K562 (cell line): Measurements from ENCODE around the gene MAP7D1. TPM values are rescaled to one million over a fixed set of nuclear protein-coding genes. Genes with fewer than 3 reads are reported as not detected.
A peak's percentile ranks its signal among the peaks of the same experiment; 100 is the strongest.

ENCODE experiments used
- ATAC-seq: fragments of 200-7000 bp; cut with Tn5 transposase; 3 replicates; pipeline ENCODE4 v1.9.1; 2020; ENCODE audit warnings: moderate library complexity
- BruUV-seq: library from RNA; stranded (reverse); fragments of 400-500 nt; replicated peaks from 2 replicates; lab custom pipeline; 2021; lab: Mats Ljungman, UMichigan
- CTCF ChIA-PET: fragments of 300-600 bp; formaldehyde crosslinking; extraction: SDS; loops from one replicate; lab custom pipeline; 2021; ENCODE audit warnings: low intra/inter-chr PET ratio; lab: Yijun Ruan, JAX
- POLR2A ChIA-PET: fragments of 300-600, 350-650 bp; sonication (Branson Sonifier 250); formaldehyde crosslinking; extraction: SDS; loops from one replicate; lab custom pipeline; 2021; ENCODE audit warnings: antibody characterized with exemption, inconsistent platforms; lab: Yijun Ruan, JAX
- DNase-seq, 4 experiments: peaks; one replicate each; pipeline versions ENCODE4 v3.0.0 to v3.0.0-alpha.2; 2011 to 2018; ENCODE audit warnings: low spot score in 3 of 4, mixed read lengths in 3 of 4; ENCODE audit errors: extremely low read depth in 1 of 4
- FAIRE-seq: peaks from 2 replicates; lab custom pipeline; 2011; peaks lifted over from hg19 to GRCh38; lab: Jason Lieb, UNC
- H2AFZ ChIP-seq: 2 replicates; pipeline ENCODE4 v1.6.0; 2011; ENCODE audit warnings: low read depth, low read length, control low read depth, inconsistent platforms
- H3K27ac ChIP-seq: fragments of 200-600 bp; 3 replicates; pipeline ENCODE4 v1.8.0; 2011; ENCODE audit warnings: low read depth, mild to moderate bottlenecking, control low read depth, inconsistent platforms, low read length, moderate library complexity, mixed read lengths; ENCODE audit errors: extremely low read depth
- H3K27me3 ChIP-seq, 2 experiments: fragments of 300-600 bp in 1 of 2; 2 replicates in 1 of 2; 3 replicates in 1 of 2; pipeline versions ENCODE4 v1.6.0 to v1.8.0; 2011; ENCODE audit warnings: inconsistent platforms in 2 of 2, low read length in 2 of 2, mild to moderate bottlenecking in 1 of 2, mixed read lengths in 1 of 2, moderate library complexity in 1 of 2; ENCODE audit not compliant: control insufficient read depth in 2 of 2, insufficient read depth in 2 of 2
- H3K36me3 ChIP-seq: fragments of 300-600 bp; 3 replicates; pipeline ENCODE4 v1.8.0; 2011; ENCODE audit warnings: mild to moderate bottlenecking, low read length, inconsistent platforms; ENCODE audit not compliant: control insufficient read depth, insufficient read depth
- H3K4me1 ChIP-seq, 2 experiments: fragments of 200-600 bp in 1 of 2; replicated peaks in 1 of 2; 2 replicates in 1 of 2; 3 replicates in 1 of 2; pipeline versions ENCODE4 v1.5.1 to v1.8.0; 2011; ENCODE audit warnings: inconsistent platforms in 2 of 2, low read length in 2 of 2, mild to moderate bottlenecking in 1 of 2, mixed read lengths in 1 of 2, moderate library complexity in 1 of 2; ENCODE audit not compliant: control insufficient read depth in 2 of 2, insufficient read depth in 2 of 2
- H3K4me2 ChIP-seq: 2 replicates; pipeline ENCODE4 v1.6.1; 2011; ENCODE audit warnings: low read length, control low read depth, inconsistent platforms, mixed read lengths; ENCODE audit not compliant: insufficient read depth
- H3K4me3 ChIP-seq: fragments of 200-600 bp; sonication (generic), shearing (Covaris generic); 2 replicates; pipeline ENCODE4 v1.5.1; 2016; ENCODE audit warnings: control low read depth, inconsistent platforms
- H3K79me2 ChIP-seq: fragments of 200-600 bp; 3 replicates; pipeline ENCODE4 v1.8.0; 2011; ENCODE audit warnings: low read length, inconsistent platforms; ENCODE audit not compliant: control insufficient read depth, insufficient read depth
- H3K9ac ChIP-seq, 2 experiments: 2 replicates each; pipeline versions ENCODE4 v1.6.0 to v1.6.1; 2011; ENCODE audit warnings: low read depth in 2 of 2, low read length in 2 of 2, control low read depth in 1 of 2, inconsistent platforms in 1 of 2, mild to moderate bottlenecking in 1 of 2, mixed read lengths in 1 of 2; ENCODE audit not compliant: insufficient read depth in 1 of 2
- H3K9me1 ChIP-seq: one replicate; pipeline ENCODE4 v1.6.0; 2011; ENCODE audit warnings: inconsistent platforms, mild to moderate bottlenecking, low read length, moderate library complexity; ENCODE audit not compliant: control insufficient read depth, insufficient read depth
- H3K9me3 ChIP-seq: replicated peaks from 2 replicates; pipeline ENCODE4 v1.5.1; 2011; ENCODE audit warnings: low read depth, low read length, inconsistent platforms; ENCODE audit not compliant: control insufficient read depth, insufficient read depth
- H4K20me1 ChIP-seq: replicated peaks from 2 replicates; pipeline ENCODE4 v1.6.1; 2011; ENCODE audit warnings: low read length, inconsistent platforms, mixed read lengths; ENCODE audit not compliant: control insufficient read depth, insufficient read depth
- ARNT ChIP-seq, 2 experiments: fragments of 450-650 bp; IDR thresholded peaks; 2 replicates each; pipeline ENCODE4 v1.6.1; 2016; ENCODE audit warnings: mild to moderate bottlenecking in 1 of 2
- CBX5 ChIP-seq: IDR thresholded peaks from 2 replicates; pipeline ENCODE4 v1.6.1; 2014; ENCODE audit warnings: low read depth, borderline replicate concordance
- CEBPZ ChIP-seq: fragments of 150-350 bp; IDR thresholded peaks from 2 replicates; pipeline ENCODE4 v1.6.1; 2014; ENCODE audit warnings: low read depth, mild to moderate bottlenecking, low read length, borderline replicate concordance
- EP400 ChIP-seq: fragments of 450-650 bp; IDR thresholded peaks from 2 replicates; pipeline ENCODE4 v1.6.1; 2017; ENCODE audit warnings: antibody characterized with exemption, mild to moderate bottlenecking, moderate library complexity
- GMEB1 ChIP-seq: fragments of 250-450 bp; sonication (Bioruptor Pico); IDR thresholded peaks from 2 replicates; pipeline ENCODE4 v1.4.0; 2020; ENCODE audit warnings: mild to moderate bottlenecking
- MLLT1 ChIP-seq, 2 experiments: fragments of 450-650 bp; IDR thresholded peaks; 2 replicates each; pipeline ENCODE4 v1.6.1; 2016
- POLR2AphosphoS5 ChIP-seq: IDR thresholded peaks from 2 replicates; pipeline ENCODE4 v1.6.1; 2011; ENCODE audit warnings: mild to moderate bottlenecking, low read depth, low read length, moderate library complexity; ENCODE audit not compliant: control insufficient read depth, insufficient read depth
- RBFOX2 ChIP-seq: fragments of 200-400 bp; formaldehyde crosslinking; IDR thresholded peaks from 2 replicates; pipeline ENCODE4 v1.6.1; 2017; ENCODE audit warnings: low read depth, mild to moderate bottlenecking, low read length, moderate library complexity
- STAT5B ChIP-seq: fragments of 250-450 bp; sonication (Bioruptor Pico); IDR thresholded peaks from 2 replicates; pipeline ENCODE4 v1.8.0; 2021; ENCODE audit warnings: mild to moderate bottlenecking, inconsistent platforms
- TCF7 ChIP-seq: sonication (generic); IDR thresholded peaks from 2 replicates; pipeline ENCODE4 v1.6.1; 2016; ENCODE audit warnings: antibody characterized with exemption, borderline replicate concordance
- ZFP91 ChIP-seq: sonication (generic); formaldehyde crosslinking; IDR thresholded peaks from 2 replicates; pipeline ENCODE4 v1.8.0; 2022; ENCODE audit warnings: mild to moderate bottlenecking, missing genetic modification reagents
- ZKSCAN3 ChIP-seq: fragments of 250-450 bp; sonication (Bioruptor Pico); IDR thresholded peaks from 2 replicates; pipeline ENCODE4 v1.4.0; 2020
- ZNF212 ChIP-seq: fragments of 450-650 bp; formaldehyde crosslinking; IDR thresholded peaks from 2 replicates; pipeline ENCODE4 v1.4.0; 2020; ENCODE audit warnings: mild to moderate bottlenecking
- WGBS: fragments of 100-300 bp; shearing (Covaris generic); methylation state at CpG from one replicate; pipeline ENCODE4 v1.1.6; 2016; ENCODE audit warnings: low coverage, mixed read lengths; ENCODE audit not compliant: insufficient coverage; ENCODE audit errors: missing lambda C conversion rate; 5-methylcytosine and 5-hydroxymethylcytosine counted together
- in situ Hi-C: fragments of 300-500 bp; cut with MboI; formaldehyde crosslinking; loops from 4 replicates; pipeline ENCODE4 v1.15.0; 2018; ENCODE audit warnings: inconsistent platforms, mixed read lengths
- intact Hi-C: fragments of 100-400 bp; cut with micrococcal nuclease; formaldehyde crosslinking; loops from 2 replicates; pipeline ENCODE4 v1.14.2; 2022
- polyA plus RNA-seq, 8 experiments: library from polyadenylated mRNA; depleted of rRNA in 4 of 8; stranded (reverse) in 5 of 8; unstranded in 3 of 8; fragments of >200 nt; fragmentation: Nextera tagmentation in 2 of 8; fragmentation: Illumina TruSeq in 1 of 8; extraction: Ambion mirVana in 2 of 8; extraction: Trizol in 1 of 8; gene quantifications; 2 replicates each; pipeline versions ENCODE4 v1.2.1 to v1.2.3, GENCODE V29; 2011 to 2014; ENCODE audit warnings: inconsistent platforms in 1 of 8, missing spikeins in 1 of 8
- total RNA-seq, 7 experiments: library from RNA; depleted of rRNA in 6 of 7; stranded (reverse); fragments of >200 nt in 6 of 7; fragmentation: Illumina TruSeq in 2 of 7; extraction: Trizol in 2 of 7; gene quantifications; 2 replicates each; pipeline versions ENCODE4 v1.2.1 to v1.2.3, GENCODE V29; 2011 to 2021; ENCODE audit warnings: low replicate concordance in 1 of 7

MAP7D1 gene
- total and polyA plus RNA-seq, 9 of the 15 experiments (the other 6 are each of a cell fraction or from before 2014, with no cell fraction given): 3.6 to 108 (median 34.5) TPM

GRCh38 chr1:36151134-36151844 lies 4.7 kb upstream of the MAP7D1 start:
- no peak for FAIRE-seq
- no TSS peak for BruUV-seq
- intact Hi-C loops (no loop called here), in situ Hi-C loops (loop anchor here (5.0 kb wide), 1 partner anchor 136 kb away; no protein-coding TSS in a partner anchor)
- Histone ChIP-seq H3K4me2 (peak overlapping the region; percentile 77), H3K4me3 (peak overlapping the region; percentile 18; the same call in 1 of the 2 replicates), H3K79me2 (peaks cover 37% of the 10 kb centered on the region), H4K20me1 (no peaks in the 10 kb centered on the region), H3K9me1 (no peaks in the 10 kb centered on the region), H3K9ac (peak overlapping the region; percentile 58 to 83; a peak in 3 of 4 replicates), H3K27ac (peak overlapping the region; percentile 81; the same call in 2 of the 3 replicates), H3K36me3 (peaks cover 12% of the 10 kb centered on the region; the same call in 2 of the 3 replicates), H2AFZ (peak overlapping the region; percentile 93), H3K27me3 (no peaks in the 10 kb centered on the region), H3K4me1 (peaks cover 40 to 49% of the 10 kb centered on the region in 2 experiments), H3K9me3 (no peaks in the 10 kb centered on the region)
- POLR2A ChIA-PET: interaction anchor here (0.6 to 3.5 kb wide), 11 partner anchors 9 to 1324 kb away, joined by 3 to 35 read pairs (median 4); partner anchors contain the start of gene THRAP3
- ATAC-seq: no peak
- CTCF ChIA-PET: interaction anchor here (2.9 to 3.4 kb wide), 2 partner anchors 37 to 134 kb away, joined by 36 to 50 read pairs; no protein-coding TSS in a partner anchor
- 10% methylated on average over 1 of the region's 1 CpG for WGBS
- no peak for DNase-seq
- no peak for TF ChIP-seq CEBPZ
- TF ChIP-seq ARNT (IDR thresholded peaks at IDR 0.05): no peak
- no peak for TF ChIP-seq POLR2AphosphoS5
- no peak for TF ChIP-seq GMEB1 (CRISPR knock-in tag)
- TF ChIP-seq CBX5: no peak
- no peak for TF ChIP-seq ZNF212 (CRISPR knock-in tag)
- TF ChIP-seq TCF7: no peak
- no peak for TF ChIP-seq STAT5B (CRISPR knock-in tag)
- TF ChIP-seq EP400: no peak
- no peak for TF ChIP-seq ZFP91
- 0 out of 4 replicates have a peak, but pooled peaks have one; percentile 2 to 24 for TF ChIP-seq MLLT1 (IDR thresholded peaks at IDR 0.05)
- no peak for TF ChIP-seq RBFOX2
- no peak for TF ChIP-seq ZKSCAN3
